ENCODE data around the gene PLA2G3.
"Not testable (repeated sequence)": the region's sequence is repeated elsewhere in the genome, so short reads cannot be mapped to it uniquely, and the experiment has no call there.

PLA2G3 gene

DNA sequence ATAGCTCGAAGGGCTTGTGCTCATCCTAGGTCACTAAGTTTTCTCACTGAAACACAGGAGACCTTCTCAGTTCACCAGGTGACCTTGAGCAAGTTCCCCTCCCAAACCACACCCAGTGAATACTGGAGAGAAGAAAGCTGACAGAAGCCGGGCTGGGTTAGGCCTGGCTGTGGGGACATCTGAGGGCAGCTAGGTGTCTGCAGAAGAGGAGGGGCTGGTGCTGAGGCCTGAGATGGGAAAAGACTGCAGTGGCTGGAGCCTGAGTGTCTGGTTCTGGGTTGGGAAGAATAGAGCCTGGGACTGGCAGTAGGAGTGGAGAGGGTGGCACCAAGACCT lies 18.1 kb downstream of the PLA2G3 start:
- DNase-seq: no peak

DNA sequence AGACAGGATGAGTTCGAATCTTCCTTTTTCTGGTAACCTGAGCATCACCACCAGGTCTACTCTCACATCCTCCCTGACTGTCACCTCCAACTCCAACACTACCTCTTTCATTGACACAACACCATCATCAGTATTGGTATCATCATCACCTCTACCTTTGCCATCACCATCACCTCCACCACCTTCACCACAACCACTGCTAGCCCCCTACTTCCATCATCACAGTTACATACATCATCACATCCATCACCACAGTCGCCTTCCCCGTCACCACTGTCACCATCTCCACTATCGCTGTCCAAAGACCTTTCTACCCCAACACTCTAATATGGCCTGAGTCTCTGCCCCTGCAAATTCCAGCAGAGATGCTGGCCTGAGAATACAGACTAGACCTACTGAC lies 18.9 kb downstream of the PLA2G3 start:
- no peak for DNase-seq

DNA sequence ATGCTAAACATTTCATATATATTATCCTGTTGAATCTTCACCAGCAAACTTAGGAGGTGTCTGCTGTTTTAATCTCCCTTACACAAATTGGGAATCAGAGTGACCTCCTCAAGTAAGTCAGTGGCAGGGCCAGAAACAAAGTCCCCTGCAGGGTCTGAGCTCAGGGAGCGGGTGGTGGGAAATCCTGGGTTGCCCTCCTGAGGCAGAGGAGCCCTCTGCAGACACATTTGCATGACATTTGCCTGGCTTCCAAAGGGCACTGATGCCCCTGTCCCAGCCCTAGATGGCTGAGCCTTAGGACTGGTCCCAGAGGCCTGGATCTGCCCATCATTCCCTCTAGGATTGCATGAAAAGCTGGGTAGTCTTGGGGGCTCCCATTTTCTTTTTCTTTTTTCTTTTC lies 19.7 kb downstream of the PLA2G3 start:
- no peak for DNase-seq

DNA sequence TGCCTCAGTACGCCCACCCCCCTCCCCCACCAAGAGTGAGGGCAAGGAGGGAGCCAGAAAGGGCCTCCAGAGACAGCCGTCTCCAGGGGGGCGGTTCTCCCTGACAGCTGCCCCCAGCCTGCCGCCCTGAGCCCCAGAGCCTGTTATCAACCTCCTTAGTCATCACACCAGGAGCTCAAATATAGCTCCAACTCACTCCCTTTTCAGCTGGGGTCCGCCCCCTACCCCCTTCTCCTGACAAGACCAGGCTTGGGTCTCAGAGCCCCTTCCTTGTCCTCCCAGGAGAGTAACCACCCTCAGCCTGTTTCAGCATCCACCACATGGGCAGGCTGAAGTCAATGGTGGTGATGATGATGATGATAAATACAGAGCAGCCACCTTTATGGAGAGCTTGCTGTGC lies 20.1 kb downstream of the PLA2G3 start:
- DNase-seq: no peak

DNA sequence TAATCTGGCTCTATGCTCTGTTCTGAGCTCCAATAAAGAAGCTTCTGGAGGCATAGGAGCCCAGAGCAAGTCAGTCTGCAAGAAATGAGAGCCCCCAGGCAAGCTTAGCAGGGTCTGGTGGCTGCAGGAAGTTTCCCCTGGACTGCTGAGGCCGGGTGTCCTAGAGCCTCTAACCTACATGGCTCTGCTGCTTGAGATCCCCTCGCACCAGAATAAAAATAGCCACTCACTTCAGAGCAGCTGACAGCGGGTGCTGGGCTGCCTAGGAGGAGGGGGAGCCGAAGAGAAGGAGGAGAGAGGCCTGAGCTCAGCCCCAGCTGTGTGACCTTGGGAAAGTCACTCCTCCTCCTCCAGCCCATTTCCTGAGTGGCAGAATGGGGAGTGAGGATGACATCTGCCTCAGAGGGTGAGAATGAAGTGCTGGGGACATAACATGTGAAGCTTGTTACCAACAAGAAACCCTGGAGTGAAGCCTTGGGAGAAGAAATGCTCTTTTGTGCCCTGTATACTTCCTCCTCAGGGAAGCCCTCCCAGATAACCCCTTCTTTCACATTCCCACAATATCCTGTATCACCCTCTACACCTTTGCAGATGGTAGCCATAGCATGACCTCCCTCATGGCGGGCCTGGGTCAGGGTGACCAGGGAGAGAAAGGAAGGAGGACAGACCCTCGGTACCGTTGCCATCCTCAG lies 21.1 kb downstream of the PLA2G3 start:
- no peak for DNase-seq

DNA sequence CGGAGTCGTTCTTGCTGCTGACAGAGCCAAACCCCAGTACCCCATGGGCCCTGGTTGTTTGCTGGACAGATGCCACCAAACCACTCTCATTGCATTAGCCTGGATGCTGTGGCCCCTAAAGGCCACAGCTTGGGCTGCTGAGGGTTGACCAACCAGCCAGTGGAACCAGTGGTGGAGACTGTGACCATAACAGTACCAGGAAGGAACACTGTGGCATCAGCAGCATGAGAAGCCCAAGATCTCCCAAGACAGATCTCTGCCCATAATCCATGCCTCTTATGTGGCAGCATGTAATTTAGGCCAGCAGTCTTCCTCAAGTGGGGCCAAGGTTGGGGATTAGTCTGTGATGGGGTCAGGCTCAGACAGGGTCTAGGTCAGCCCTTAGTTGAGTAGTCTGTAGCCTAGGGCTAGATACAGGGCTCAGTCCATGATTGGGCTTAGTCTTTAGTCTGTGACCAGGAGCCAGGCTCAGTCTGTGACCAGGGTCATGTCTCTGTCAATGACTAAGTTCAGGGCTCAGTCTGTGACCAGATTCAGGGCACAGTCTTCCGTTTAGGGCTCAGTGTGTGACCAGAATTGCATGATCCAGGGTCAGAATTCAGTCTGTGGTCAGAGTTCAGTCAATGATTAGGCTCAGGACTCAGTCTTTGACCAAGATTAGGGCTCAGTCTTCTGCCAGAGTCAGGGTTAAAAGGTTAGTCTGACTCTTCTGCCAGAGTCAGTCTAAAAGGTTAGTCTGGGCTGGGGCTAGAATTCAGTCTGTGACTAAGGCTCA lies 22.1 kb downstream of the PLA2G3 start:
- DNase-seq: no peak

DNA sequence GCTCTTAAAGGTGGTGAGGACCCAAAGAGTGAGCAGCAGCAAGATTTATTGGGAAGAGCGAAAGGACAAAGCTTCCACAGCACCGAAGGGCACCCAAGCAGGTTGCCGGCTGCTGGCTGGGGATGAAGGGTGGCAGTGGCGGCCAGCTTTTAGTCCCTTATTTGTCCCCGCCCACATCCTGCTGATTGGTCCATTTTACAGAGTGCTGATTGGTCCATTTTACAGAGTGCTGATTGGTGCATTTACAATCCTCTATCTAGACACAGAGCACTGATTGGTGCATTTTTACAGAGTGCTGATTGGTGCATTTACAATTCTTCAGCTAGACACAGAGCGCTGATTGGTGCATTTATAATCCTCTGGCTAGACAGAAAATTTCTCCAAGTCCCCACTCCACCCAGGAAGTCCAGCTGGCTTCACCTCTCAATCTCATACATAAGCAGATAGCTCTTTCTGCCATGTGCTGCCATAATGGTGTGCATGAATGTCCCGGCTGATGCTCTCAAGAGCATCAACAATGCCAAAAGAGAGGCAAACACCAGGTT lies 27.7 kb downstream of the PLA2G3 start:
- not testable (repeated sequence) for DNase-seq

DNA sequence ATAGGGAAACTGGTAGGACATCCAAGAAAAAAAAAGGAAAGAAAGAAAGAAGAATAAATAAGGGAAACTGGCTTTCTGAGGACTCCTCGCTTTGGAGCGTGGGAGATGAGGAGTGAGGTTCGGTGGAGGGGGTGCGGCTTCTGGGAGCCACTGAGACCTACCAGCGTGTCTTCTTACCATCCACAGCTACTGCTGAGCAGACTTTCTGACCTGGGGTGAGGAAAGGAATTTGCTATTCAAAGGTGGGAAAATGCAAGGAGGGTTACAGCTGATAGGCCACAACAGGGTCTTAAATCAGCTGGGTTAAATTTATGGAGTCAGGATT lies 32.5 kb downstream of the PLA2G3 start:
- no peak for DNase-seq

DNA sequence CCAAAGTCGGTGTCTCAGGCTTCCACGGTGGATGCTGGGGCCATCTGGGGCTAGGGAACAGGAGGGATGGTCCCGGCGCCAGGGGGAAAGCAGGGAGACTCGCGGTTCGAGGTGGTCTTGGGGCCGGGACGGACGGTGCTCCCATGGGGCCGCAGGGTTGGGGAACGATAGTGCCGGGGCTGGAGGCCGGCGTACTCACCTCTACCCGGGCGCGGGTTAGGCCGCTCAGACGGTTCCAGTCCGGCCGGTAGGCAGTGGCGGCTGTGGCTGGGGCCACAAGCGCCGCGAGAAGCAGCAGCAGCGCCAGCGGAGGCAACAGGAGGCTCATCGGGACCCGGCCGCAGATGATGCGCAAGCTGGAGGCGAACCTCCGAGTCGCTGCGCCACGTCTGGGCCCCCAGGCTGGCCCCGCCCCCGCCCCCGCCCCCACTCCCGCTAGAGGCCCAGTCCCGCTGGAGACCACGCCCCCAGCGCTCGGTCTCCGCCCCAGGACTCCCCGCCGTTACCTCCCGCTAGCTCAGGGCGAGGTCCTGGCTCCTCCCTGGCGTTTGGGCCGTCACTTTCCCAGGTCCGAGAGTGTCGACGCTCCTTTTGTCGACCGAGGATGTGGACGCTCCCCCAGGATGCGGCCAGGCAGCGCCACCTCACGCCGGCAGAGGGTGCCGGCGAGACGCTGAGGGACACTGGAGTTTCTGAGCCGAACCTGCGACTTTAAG lies 33.0 kb downstream of the PLA2G3 start, which contains the start of gene SELENOM:
Gene SELENOM, minus strand, starts transcription at position 391 of the 716 bp plus-strand sequence. Its CDS starts 63 bp downstream, at position 328.
- no peak for DNase-seq

DNA sequence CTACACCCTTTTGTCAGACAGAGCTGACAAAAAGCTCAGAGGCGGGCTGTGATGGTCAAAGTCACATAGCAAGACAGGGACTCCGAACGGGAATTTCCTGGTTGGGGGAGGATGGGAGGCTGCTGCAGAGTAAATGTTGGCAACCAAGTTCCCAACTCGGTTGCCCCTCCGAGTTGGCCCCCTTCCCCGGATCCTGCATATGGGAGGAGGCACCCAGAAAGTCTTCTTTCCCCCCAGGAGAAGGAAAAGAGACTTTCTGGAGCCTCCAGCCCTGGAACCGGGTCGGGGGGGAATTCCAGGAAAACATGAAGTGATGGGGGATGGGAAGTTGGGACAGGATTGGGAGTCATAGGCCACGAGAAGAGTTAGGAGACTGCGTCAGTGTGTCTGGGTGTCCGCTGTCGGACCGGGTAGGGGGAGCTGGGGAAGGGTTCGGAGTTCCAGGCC lies 33.6 kb downstream of the PLA2G3 start:
- no peak for DNase-seq

DNA sequence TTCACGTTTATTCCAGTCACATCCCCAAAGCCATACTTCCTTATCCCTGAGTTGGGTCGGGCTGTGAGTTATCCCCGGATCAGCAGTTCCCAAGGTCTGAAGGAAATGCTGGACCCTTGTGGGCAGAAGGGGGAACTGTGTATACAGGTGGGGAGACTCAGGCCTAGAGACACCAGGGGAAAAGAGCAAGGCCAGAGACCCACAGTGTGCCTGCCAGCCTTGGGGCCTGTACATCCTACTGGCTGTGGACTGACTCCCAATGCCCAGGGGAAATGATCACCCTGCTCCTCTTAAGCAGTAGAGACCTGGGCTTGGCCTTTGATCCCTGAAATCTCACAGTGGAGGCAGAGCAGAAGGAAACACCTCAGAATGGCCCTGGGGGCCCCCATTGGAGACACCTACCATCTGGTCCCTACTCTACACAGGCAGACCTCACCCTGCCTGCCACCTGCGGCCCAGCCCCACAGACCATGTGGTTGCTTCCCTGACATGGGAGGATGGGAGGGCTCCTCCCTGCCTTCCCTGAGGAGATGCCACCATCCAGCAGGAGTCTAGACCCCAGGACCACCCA lies 34.2 kb downstream of the PLA2G3 start:
- no peak for DNase-seq

DNA sequence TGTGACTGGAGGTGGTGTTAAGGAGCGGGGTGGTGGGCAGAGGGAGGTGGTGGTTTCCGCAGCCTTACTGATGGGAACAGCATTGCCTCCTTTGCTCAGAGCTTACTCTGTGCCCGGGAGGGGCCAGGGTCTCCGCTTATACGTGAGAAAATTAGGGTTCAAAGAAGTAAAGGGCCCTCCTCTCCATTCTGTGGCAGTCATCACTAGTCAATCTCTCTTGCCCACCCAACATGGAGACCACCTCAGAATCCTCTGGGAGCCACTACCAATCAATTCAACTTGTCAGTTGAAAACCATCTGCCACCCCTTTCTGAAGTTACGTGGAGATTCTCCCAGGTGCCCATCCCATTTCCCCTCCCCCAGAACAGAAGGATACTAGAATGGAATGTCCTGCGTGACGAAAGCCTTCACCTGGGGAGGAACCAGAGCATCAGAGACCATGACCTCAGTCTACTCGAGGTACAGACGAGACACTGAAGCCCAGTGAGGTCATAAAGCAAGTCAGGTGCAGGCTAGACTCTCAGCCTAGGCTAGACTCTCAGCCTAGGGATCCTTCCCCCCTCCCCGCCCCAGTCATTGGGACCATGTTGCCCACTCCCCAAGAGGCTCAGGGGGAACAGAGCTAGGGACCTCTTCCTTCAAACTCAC lies 34.9 kb downstream of the PLA2G3 start:
- DNase-seq: no peak

DNA sequence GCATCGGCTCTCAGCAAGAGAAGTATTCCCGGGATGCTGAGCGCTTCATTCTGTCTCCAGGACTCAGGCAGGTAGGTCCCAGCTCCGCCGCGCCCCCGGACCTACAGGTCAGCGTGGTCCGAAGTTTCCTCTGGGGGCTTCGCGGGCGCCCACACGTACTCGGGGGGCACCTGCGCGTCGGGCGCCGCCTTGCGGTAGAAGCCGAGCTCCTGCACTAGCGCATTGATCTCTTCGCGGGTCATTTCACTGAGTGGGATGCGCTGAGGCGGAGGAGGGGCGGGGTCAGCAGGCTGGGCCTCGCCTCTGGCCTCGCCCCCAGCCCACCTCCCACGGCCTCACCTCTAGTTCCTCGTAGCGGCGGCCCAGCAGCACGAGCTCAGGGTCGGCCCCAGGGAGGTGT lies 35.4 kb downstream of the PLA2G3 start:
- no peak for DNase-seq

DNA sequence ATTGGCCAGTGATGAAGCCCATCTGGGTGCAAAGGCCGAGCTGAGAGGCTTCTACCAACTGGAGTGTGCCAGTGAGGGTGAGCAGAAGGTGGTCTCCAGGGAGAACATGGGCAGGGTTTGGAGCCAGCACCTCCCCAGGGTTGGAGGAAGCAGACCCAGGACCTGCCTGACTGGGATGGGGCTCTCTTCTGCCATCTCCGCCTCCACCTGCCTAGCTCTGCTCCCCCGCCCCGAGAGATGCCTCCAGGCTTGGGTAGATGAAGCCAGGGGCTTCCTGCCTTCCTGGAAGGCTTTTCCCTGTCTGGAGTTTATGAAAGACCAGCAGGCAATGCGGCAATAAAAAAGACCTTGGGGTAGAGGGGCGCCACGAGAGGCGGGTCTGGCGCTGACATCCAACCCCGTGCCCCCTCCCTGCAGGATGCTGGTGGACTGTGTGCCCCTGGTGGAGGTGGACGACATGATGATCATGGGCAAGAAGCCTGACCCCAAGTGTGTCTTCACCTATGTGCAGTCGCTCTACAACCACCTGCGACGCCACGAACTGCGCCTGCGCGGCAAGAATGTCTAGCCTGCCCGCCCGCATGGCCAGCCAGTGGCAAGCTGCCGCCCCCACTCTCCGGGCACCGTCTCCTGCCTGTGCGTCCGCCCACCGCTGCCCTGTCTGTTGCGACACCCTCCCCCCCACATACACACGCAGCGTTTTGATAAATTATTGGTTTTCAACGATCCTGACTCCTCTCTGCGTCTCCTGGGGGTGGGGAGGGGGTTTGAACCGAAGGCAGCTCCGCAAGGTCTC lies 36.2 kb downstream of the PLA2G3 start:
- no peak for DNase-seq

DNA sequence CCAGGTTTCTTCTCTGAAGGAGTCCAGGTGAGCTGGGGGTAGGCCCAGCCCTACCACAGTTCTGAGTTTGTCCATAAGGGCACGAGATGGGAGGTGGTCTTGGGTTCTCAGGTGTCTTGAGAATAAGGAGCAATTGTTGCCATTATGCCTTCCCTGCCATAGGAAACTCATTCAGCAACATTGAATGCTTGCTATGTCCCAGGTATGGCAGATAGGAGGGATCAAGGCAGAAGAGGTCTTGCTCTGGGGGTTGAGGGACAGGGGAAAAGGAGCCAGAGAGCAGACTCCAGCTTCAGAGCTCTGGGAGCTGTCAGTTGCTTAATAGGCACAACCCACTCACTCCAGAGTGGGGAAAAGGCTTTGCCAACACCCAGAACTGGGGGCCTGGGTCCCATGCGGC lies 37.2 kb downstream of the PLA2G3 start:
- no peak for DNase-seq

DNA sequence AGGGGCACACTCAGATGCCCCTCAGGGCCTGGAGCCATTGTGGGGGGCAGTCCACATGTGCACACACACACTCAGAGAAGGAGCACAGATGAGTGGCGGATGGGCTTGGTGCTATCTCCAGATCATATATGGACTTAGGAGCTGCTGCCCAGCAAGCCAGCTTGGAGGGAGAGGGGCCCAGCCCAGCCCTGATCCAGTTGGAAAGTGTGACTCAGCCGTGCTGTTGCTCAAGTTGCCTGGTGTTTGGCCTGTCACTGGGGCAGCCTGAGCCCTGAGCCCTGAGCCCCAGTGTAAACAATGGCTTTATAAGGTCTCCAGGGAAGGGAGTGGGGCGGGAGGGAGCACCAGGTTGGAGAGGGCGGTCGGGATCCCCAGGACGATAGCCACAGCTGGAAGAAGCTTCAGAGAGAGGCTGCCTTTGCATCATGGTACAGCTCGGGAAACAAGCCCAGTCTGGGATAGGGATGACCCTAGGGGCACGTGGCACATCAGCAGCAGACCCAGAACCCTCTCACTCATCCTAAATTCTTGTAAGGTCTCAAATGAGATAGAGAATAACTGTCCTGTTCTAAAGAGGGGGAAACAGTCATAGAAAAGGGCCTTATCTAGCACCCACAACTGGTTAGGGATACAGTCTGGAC lies 37.7 kb downstream of the PLA2G3 start:
- DNase-seq: no peak

DNA sequence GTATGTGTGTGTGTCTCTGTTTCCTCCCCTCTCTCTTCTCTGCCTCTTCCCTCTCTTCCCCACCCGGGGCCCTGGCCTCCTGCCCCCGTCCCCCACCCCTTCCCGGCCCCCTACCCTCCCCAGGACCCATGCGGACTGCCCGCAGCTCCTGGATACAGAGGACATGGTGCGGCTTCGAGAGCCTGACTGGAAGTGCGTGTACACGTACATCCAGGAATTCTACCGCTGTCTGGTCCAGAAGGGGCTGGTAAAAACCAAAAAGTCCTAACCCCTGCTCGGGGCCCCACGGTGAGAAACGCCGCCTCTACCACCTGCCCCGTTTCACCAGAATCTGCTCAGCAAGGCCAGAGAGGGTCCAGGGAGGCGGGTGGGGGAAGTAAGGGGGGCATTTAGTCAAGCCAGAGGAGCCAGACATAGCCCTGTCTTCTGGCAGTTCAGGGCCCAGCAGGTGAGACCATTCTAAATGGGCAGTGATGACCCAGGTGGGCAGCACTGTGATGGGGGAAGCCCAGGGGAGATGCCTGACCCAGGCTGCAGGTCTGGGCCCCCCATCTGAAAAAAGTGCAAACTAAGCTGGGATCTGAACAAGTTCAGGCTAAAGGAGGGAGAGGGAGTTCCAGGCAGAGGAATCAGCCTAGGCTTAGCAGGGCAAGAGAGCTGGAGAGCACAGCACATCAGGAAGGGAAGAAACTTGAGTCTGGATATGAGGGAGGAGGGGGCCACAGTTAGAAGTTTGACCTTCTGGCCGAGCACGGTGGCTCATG lies 39.4 kb downstream of the PLA2G3 start:
- DNase-seq: no peak

DNA sequence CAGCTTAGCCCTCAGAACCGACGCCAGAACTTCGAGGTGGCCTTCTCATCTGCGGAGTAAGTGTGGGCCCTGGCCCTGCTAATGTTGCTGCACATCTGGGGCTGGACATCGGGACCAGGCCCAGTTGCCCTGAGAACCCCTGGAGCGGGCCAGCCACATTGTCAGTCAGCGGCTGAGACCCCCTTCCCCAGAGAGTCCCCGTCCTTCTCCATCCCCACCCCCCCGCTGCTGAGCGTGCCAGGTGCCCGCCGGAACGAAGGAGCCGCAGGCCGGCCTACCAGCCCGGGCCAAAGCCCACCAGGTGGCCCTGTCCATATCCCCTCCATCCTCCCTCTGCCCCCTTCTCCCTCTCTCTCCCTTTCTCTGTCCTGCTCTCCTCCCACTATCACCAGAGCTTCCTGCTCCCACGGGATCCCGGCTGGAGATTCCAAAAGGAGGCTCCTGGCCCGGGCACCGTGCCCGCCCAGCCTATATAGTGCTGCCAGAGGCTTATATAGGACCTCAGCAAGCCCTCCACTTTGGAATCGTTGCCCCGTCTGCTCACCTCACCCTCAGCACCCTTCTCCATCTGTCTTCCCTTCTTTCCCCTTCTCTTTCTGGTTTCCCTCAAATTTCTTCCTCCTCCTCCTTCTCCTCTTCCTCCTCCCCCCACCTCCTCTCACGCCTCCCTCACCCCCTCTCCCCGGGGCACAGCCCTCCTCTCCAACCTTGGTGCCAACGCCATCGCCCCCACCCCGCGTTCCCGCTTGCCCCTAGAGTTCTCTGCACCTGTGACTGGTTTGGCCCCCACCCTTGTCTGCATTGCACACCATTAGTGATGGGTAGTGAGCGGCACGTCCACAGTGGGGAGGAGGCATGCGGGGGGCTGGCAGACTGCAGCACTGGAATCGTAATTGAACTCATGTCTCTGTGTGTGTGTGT lies 40.2 kb downstream of the PLA2G3 start:
- no peak for DNase-seq

DNA sequence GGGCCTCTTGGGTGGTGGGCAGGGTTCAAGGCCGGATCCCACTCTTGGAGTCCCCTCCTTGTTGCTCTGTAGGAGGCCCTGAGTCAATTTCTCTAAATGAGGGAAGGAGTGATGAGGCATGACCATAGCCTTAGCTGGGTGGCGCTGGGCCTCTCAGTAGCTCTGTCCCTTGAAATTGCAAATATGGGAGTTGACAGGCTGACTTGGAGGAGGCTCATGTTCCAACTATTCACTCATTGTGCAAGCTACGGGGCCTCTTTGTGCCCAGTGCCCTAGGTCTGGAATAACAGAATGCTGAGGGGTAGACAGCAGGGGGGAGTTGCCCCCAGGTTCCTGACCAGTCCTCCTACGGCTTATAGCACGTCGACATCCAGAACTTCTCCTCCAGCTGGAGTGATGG lies 40.9 kb downstream of the PLA2G3 start:
- DNase-seq: no peak

All from DMS79 treated with DMSO at 0.1 percent for 48 hours (cell line).